MCF 10A (cell line): ENCODE results near the gene PDHX. TPM values are rescaled to one million over a fixed set of nuclear protein-coding genes. Genes with fewer than 3 reads are reported as not detected.

Experiments used
- BruUV-seq: library from RNA; stranded (reverse); fragments of 400-500 nt; replicated peaks from 2 replicates; lab custom pipeline; 2021; lab: Mats Ljungman, UMichigan
- CTCF ChIA-PET: fragments of 300-600 bp; sonication (Branson Sonifier 250); formaldehyde crosslinking; extraction: SDS; loops from one replicate; lab custom pipeline; 2021; ENCODE audit warnings: antibody characterized with exemption, inconsistent platforms; lab: Yijun Ruan, JAX
- POLR2A ChIA-PET: fragments of 300-600, 350-650 bp; sonication (Branson Sonifier 250); formaldehyde crosslinking; extraction: SDS; loops from one replicate; lab custom pipeline; 2020; ENCODE audit warnings: antibody characterized with exemption, inconsistent platforms; lab: Yijun Ruan, JAX
- DNase-seq: peaks from one replicate; pipeline ENCODE4 v3.0.0-alpha.2; 2018; ENCODE audit not compliant: unreplicated experiment
- H3K27ac Mint-ChIP-seq: one replicate; pipeline ENCODE4 v1.8.0; 2022; ENCODE audit warnings: mild to moderate bottlenecking, low read depth, mixed read lengths; ENCODE audit not compliant: unreplicated experiment
- H3K27me3 Mint-ChIP-seq: one replicate; pipeline ENCODE4 v1.8.0; 2022; ENCODE audit warnings: mixed read lengths; ENCODE audit not compliant: insufficient read depth, unreplicated experiment
- H3K36me3 Mint-ChIP-seq: one replicate; pipeline ENCODE4 v1.8.0; 2022; ENCODE audit warnings: mild to moderate bottlenecking, moderate library complexity, mixed read lengths; ENCODE audit not compliant: insufficient read depth, unreplicated experiment
- H3K4me1 Mint-ChIP-seq: one replicate; pipeline ENCODE4 v1.8.0; 2022; ENCODE audit warnings: mixed read lengths; ENCODE audit not compliant: insufficient read depth, unreplicated experiment
- H3K4me3 Mint-ChIP-seq: one replicate; pipeline ENCODE4 v1.8.0; 2022; ENCODE audit warnings: mild to moderate bottlenecking, moderate library complexity, mixed read lengths; ENCODE audit not compliant: unreplicated experiment
- H3K9me3 Mint-ChIP-seq: one replicate; pipeline ENCODE4 v1.8.0; 2022; ENCODE audit warnings: mixed read lengths; ENCODE audit not compliant: unreplicated experiment
- intact Hi-C: fragments of 100-400 bp; cut with micrococcal nuclease; formaldehyde crosslinking; loops from 2 replicates; pipeline ENCODE4 v1.14.1; 2022
- total RNA-seq: library from RNA; stranded (reverse); gene quantifications from 2 replicates; pipeline ENCODE4 v1.2.3, GENCODE V29; 2022
- TF ChIP-seq, protein P1 (sequence below): fragments of 200-600 bp; IDR thresholded peaks from one replicate; pipeline ENCODE4 v1.8.0; 2022; ENCODE audit warnings: antibody characterized with exemption, mild to moderate bottlenecking; ENCODE audit not compliant: unreplicated experiment

PDHX gene
- total RNA-seq, 1 experiment from 2014 or later = 35.9 TPM

GRCh38 chr11:34975482-34975881, 59.1 kb downstream of the PDHX start:
- H3K36me3 Mint-ChIP-seq = peaks cover 48% of the 10 kb centered on the region
- BruUV-seq = no TSS peak
- no peaks in the 10 kb centered on the region for H3K9me3 Mint-ChIP-seq
- no peak for DNase-seq
- H3K27ac Mint-ChIP-seq = peak overlapping the region; percentile 55
- POLR2A ChIA-PET = interaction anchor here (0.6 to 2.4 kb wide), 3 partner anchors 11 to 500 kb away, joined by 3 to 11 read pairs (median 5); no protein-coding TSS in a partner anchor
- CTCF ChIA-PET = interaction anchor here (0.6 to 1.5 kb wide), 3 partner anchors 16 to 47 kb away, joined by 3 to 4 read pairs (median 3); no protein-coding TSS in a partner anchor
- H3K4me3 Mint-ChIP-seq = no peak overlapping the region
- intact Hi-C loops = no loop called here
- H3K27me3 Mint-ChIP-seq = no peaks in the 10 kb centered on the region
- H3K4me1 Mint-ChIP-seq = peaks cover 39% of the 10 kb centered on the region
- TF ChIP-seq, protein P1, sequence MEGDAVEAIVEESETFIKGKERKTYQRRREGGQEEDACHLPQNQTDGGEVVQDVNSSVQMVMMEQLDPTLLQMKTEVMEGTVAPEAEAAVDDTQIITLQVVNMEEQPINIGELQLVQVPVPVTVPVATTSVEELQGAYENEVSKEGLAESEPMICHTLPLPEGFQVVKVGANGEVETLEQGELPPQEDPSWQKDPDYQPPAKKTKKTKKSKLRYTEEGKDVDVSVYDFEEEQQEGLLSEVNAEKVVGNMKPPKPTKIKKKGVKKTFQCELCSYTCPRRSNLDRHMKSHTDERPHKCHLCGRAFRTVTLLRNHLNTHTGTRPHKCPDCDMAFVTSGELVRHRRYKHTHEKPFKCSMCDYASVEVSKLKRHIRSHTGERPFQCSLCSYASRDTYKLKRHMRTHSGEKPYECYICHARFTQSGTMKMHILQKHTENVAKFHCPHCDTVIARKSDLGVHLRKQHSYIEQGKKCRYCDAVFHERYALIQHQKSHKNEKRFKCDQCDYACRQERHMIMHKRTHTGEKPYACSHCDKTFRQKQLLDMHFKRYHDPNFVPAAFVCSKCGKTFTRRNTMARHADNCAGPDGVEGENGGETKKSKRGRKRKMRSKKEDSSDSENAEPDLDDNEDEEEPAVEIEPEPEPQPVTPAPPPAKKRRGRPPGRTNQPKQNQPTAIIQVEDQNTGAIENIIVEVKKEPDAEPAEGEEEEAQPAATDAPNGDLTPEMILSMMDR = no peak

- TF ChIP-seq, protein P1 = no peak
- H3K27ac Mint-ChIP-seq = peak overlapping the region; percentile 89
- H3K4me3 Mint-ChIP-seq = peak overlapping the region; percentile 4
- intact Hi-C loops = no loop called here
- no peak for DNase-seq
- H3K9me3 Mint-ChIP-seq = no peaks in the 10 kb centered on the region
- H3K36me3 Mint-ChIP-seq = peaks cover 52% of the 10 kb centered on the region
- no peaks in the 10 kb centered on the region for H3K27me3 Mint-ChIP-seq
- ChIA-PET POLR2A (interaction anchor here (0.7 to 2.4 kb wide), 6 partner anchors 10 to 190 kb away, joined by 3 to 11 read pairs (median 4); partner anchors contain the start of genes APIP and PDHX), CTCF (interaction anchor here (0.6 to 1.0 kb wide), 6 partner anchors 20 to 594 kb away, joined by 3 to 4 read pairs (median 4); no protein-coding TSS in a partner anchor)
- peaks cover 39% of the 10 kb centered on the region for H3K4me1 Mint-ChIP-seq
- BruUV-seq = no TSS peak
Observed at GRCh38 chr11:34976496-34977088, 60.2 kb downstream of the PDHX start.

DNA sequence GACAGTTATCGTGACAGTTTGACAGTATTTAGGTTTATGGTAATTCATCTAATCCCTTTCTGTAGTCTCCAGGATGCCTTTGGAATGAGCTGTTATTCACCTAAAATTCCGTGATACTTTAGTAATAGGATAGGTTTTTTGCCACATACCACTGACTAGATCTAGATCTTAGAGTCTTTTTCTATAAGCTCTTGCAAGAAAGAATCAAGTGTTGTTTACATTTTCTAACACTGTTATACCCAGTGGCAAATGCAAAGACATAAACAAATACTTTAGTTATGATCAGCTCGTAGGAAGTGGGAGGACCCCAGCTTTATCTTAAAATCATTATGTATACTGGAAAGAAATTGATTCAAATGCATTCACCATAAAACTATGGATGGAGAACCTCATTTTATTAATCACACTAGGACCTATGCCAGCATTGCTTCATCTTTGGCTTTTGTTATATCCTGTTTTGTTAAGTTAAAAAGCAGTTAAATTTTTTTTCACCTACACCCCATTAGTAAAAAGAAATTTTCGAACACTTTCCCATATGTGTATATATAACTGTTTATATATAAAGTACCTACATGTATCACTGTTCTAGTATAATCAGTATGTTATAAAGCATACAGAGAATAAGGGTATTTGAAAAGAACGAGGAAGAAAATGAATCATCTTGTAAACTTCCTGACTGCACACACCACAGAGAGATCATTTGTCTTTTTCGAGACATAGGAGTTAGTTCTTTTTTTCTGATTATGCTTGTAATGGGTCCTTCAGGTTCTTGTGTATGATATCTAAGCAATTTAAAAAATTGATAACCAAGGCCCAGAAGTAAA, 60.9 kb downstream of the PDHX start:
- no peaks in the 10 kb centered on the region for H3K27me3 Mint-ChIP-seq
- peak; percentile 58 for DNase-seq
- intact Hi-C loops = no loop called here

More for the DNA sequence above, 60.9 kb downstream of the PDHX start:
- Mint-ChIP-seq H3K4me3 (peak overlapping the region; percentile 35), H3K27ac (peak overlapping the region; percentile 89), H3K4me1 (peaks cover 39% of the 10 kb centered on the region), H3K9me3 (no peaks in the 10 kb centered on the region), H3K36me3 (peaks cover 53% of the 10 kb centered on the region)
- TF ChIP-seq, protein P1 = no peak
- CTCF ChIA-PET = interaction anchor here (0.5 to 1.0 kb wide), 8 partner anchors 17 to 594 kb away, joined by 3 to 4 read pairs (median 3); no protein-coding TSS in a partner anchor
- no TSS peak for BruUV-seq
- POLR2A ChIA-PET = interaction anchor here (0.6 to 2.4 kb wide), 11 partner anchors 9 to 268 kb away, joined by 3 to 11 read pairs (median 4); partner anchors contain the start of genes APIP and PDHX
